GM23338 (cell line): ENCODE data around the gene HSPBAP1. TPM values are rescaled to one million over a fixed set of nuclear protein-coding genes. Genes with fewer than 3 reads are reported as not detected.

Experiments used
- ATAC-seq: fragments of 200-7000 bp; cut with Tn5 transposase; 3 replicates; pipeline ENCODE4 v1.9.1; 2020
- DNase-seq: peaks from one replicate; pipeline ENCODE4 v3.0.0-alpha.2; 2015; ENCODE audit warnings: low spot score
- H2AFZ ChIP-seq: fragments of 200-600 bp; sonication (generic); 2 replicates; pipeline ENCODE4 v1.8.0; 2016; ENCODE audit warnings: antibody characterized with exemption, mild to moderate bottlenecking, moderate library complexity
- H3F3A ChIP-seq: fragments of 200-600 bp; sonication (generic); replicated peaks from 2 replicates; pipeline ENCODE4 v1.8.0; 2017; ENCODE audit warnings: antibody characterized with exemption, mixed run types, low read depth
- H3K27ac ChIP-seq: fragments of 200-600 bp; sonication (generic); 2 replicates; pipeline ENCODE4 v1.6.1; 2016; ENCODE audit warnings: low read depth
- H3K27me3 ChIP-seq: fragments of 200-600 bp; sonication (generic); 2 replicates; pipeline ENCODE4 v1.8.0; 2016; ENCODE audit warnings: mild to moderate bottlenecking, mixed run types, moderate library complexity; ENCODE audit not compliant: insufficient read depth
- H3K36me3 ChIP-seq: fragments of 200-600 bp; sonication (generic); 2 replicates; pipeline ENCODE4 v1.8.0; 2016; ENCODE audit warnings: mild to moderate bottlenecking; ENCODE audit not compliant: insufficient read depth
- H3K4me1 ChIP-seq: fragments of 200-600 bp; sonication (generic); 2 replicates; pipeline ENCODE4 v1.8.0; 2016; ENCODE audit warnings: mild to moderate bottlenecking, moderate library complexity; ENCODE audit not compliant: insufficient read depth
- H3K4me2 ChIP-seq: fragments of 200-600 bp; sonication (generic); 2 replicates; pipeline ENCODE4 v1.7.1; 2017; ENCODE audit warnings: mixed run types
- H3K4me3 ChIP-seq: fragments of 200-600 bp; sonication (generic); 2 replicates; pipeline ENCODE4 v1.6.1; 2016; ENCODE audit warnings: mixed run types
- H3K79me2 ChIP-seq: fragments of 200-600 bp; sonication (generic); replicated peaks from 2 replicates; pipeline ENCODE4 v1.8.0; 2017; ENCODE audit warnings: mild to moderate bottlenecking; ENCODE audit not compliant: insufficient read depth
- H3K9me2 ChIP-seq: fragments of 200-600 bp; sonication (generic); 2 replicates; pipeline ENCODE4 v1.8.0; 2017; ENCODE audit not compliant: insufficient read depth
- H4K20me1 ChIP-seq: fragments of 200-600 bp; sonication (generic); replicated peaks from 2 replicates; pipeline ENCODE4 v1.8.0; 2017; ENCODE audit warnings: mild to moderate bottlenecking; ENCODE audit not compliant: insufficient read depth
- H3K27ac Mint-ChIP-seq: 2 replicates; pipeline ENCODE4 v1.8.0; 2020; ENCODE audit warnings: inconsistent platforms, mild to moderate bottlenecking, moderate library complexity, mixed read lengths
- H3K27me3 Mint-ChIP-seq: 3 replicates; pipeline ENCODE4 v1.8.0; 2022; ENCODE audit warnings: low read depth, mild to moderate bottlenecking, moderate library complexity, mixed read lengths, inconsistent platforms; ENCODE audit not compliant: insufficient read depth, poor library complexity
- H3K36me3 Mint-ChIP-seq: 3 replicates; pipeline ENCODE4 v1.8.0; 2021; ENCODE audit warnings: low read depth, mild to moderate bottlenecking, inconsistent platforms, moderate library complexity, mixed read lengths
- H3K4me1 Mint-ChIP-seq: 3 replicates; pipeline ENCODE4 v1.8.0; 2020; ENCODE audit warnings: mild to moderate bottlenecking, inconsistent platforms, mixed read lengths
- H3K4me3 Mint-ChIP-seq: 3 replicates; pipeline ENCODE4 v1.8.0; 2021; ENCODE audit warnings: moderate library complexity, mild to moderate bottlenecking, inconsistent platforms, mixed read lengths
- H3K9me3 Mint-ChIP-seq: 3 replicates; pipeline ENCODE4 v1.8.0; 2020; ENCODE audit warnings: moderate library complexity, mild to moderate bottlenecking, inconsistent platforms, mixed read lengths
- CREB1 ChIP-seq: fragments of 250-450 bp; sonication (Bioruptor Pico); IDR thresholded peaks from 2 replicates; pipeline ENCODE4 v1.5.0; 2020; ENCODE audit warnings: low read depth, mild to moderate bottlenecking, moderate library complexity
- CTCF ChIP-seq, 2 experiments: fragments of 200-600 bp in 1 of 2; sonication (generic) in 1 of 2; conservative IDR thresholded peaks; 2 replicates each; pipeline versions ENCODE4 v1.5.1 to v1.6.1; 2016 to 2017; ENCODE audit warnings: antibody characterized with exemption in 2 of 2, low read depth in 2 of 2, mild to moderate bottlenecking in 2 of 2, moderate library complexity in 1 of 2
- ETS1 ChIP-seq: IDR thresholded peaks from 2 replicates; pipeline ENCODE4 v1.6.1; 2016; ENCODE audit warnings: antibody characterized with exemption
- EZH2 ChIP-seq: fragments of 200-600 bp; sonication (generic); IDR thresholded peaks from one replicate; pipeline ENCODE4 v1.8.0; 2017; ENCODE audit warnings: antibody characterized with exemption, mild to moderate bottlenecking, low read depth; ENCODE audit not compliant: unreplicated experiment
- EZH2phosphoT487 ChIP-seq: fragments of 200-600 bp; sonication (generic); IDR thresholded peaks from one replicate; pipeline ENCODE4 v1.8.1; 2018; ENCODE audit warnings: antibody characterized with exemption; ENCODE audit not compliant: unreplicated experiment
- JUNB ChIP-seq: IDR thresholded peaks from one replicate; pipeline ENCODE4 v1.6.1; 2016; ENCODE audit warnings: antibody characterized with exemption; ENCODE audit not compliant: unreplicated experiment
- NANOG ChIP-seq: IDR thresholded peaks from 2 replicates; pipeline ENCODE4 v1.6.1; 2016; ENCODE audit warnings: antibody characterized with exemption, borderline replicate concordance
- POLR2AphosphoS5 ChIP-seq: IDR thresholded peaks from 2 replicates; pipeline ENCODE4 v1.6.1; 2016; ENCODE audit warnings: antibody characterized with exemption, low read depth
- REST ChIP-seq: IDR thresholded peaks from one replicate; pipeline ENCODE4 v1.6.1; 2018; ENCODE audit warnings: antibody characterized with exemption; ENCODE audit not compliant: unreplicated experiment
- STAT1 ChIP-seq: IDR thresholded peaks from one replicate; pipeline ENCODE4 v1.6.1; 2016; ENCODE audit warnings: antibody characterized with exemption; ENCODE audit not compliant: unreplicated experiment
- ZNF114 ChIP-seq: fragments of 250-450 bp; sonication (Bioruptor Pico); IDR thresholded peaks from 2 replicates; pipeline ENCODE4 v1.5.0; 2020; ENCODE audit warnings: mild to moderate bottlenecking, moderate library complexity
- ZNF331 ChIP-seq: fragments of 250-450 bp; sonication (Bioruptor Pico); IDR thresholded peaks from 2 replicates; pipeline ENCODE4 v1.5.0; 2020; ENCODE audit warnings: low read depth, mild to moderate bottlenecking, moderate library complexity
- ZNF462 ChIP-seq: fragments of 250-450 bp; sonication (Bioruptor Pico); IDR thresholded peaks from 2 replicates; pipeline ENCODE4 v1.5.0; 2020; ENCODE audit warnings: mild to moderate bottlenecking, moderate library complexity
- polyA plus RNA-seq: library from polyadenylated mRNA; unstranded; fragments of >200 nt; fragmentation: Nextera tagmentation; extraction: Ambion mirVana; gene quantifications from 2 replicates; pipeline ENCODE4 v1.2.1, GENCODE V29; 2016
- total RNA-seq: library from RNA; depleted of rRNA; stranded (reverse); fragments of >200 nt; shearing (Covaris generic); gene quantifications from 2 replicates; pipeline ENCODE4 v1.2.3, GENCODE V29; 2014

HSPBAP1 gene
- total and polyA plus RNA-seq, 2 experiments from 2014 or later, result 8.0 to 11.7 TPM

- H2AFZ ChIP-seq, result no peak overlapping the region
- H3K4me3 ChIP-seq, result no peak overlapping the region
Observed at GRCh38 chr3:122690096-122690495, 103.5 kb downstream of the HSPBAP1 start.

More at GRCh38 chr3:122690096-122690495, 103.5 kb downstream of the HSPBAP1 start:
- Histone ChIP-seq H3K36me3 (peaks cover 3% of the 10 kb centered on the region; the same call in 1 of the 2 replicates), H3K79me2 (no peaks in the 10 kb centered on the region), H3K9me2 (no peaks in the 10 kb centered on the region), H3K27me3 (no peaks in the 10 kb centered on the region), H3F3A (no peaks in the 10 kb centered on the region), H3K4me1 (no peaks in the 10 kb centered on the region), H3K27ac (no peak overlapping the region), H4K20me1 (0 out of 2 replicates have a peak, but pooled peaks cover 5% of the 10 kb centered on the region), H3K4me2 (no peak overlapping the region)
- Mint-ChIP-seq H3K4me1 (no peaks in the 10 kb centered on the region), H3K27ac (no peak overlapping the region), H3K4me3 (no peak overlapping the region), H3K27me3 (peaks cover 2% of the 10 kb centered on the region), H3K9me3 (no peaks in the 10 kb centered on the region), H3K36me3 (peaks cover 21% of the 10 kb centered on the region)
- no peak for DNase-seq
- TF ChIP-seq CREB1, result no peak
- TF ChIP-seq REST, result no peak
- no peak for TF ChIP-seq JUNB
- no peak for TF ChIP-seq CTCF (conservative IDR thresholded peaks at IDR 0.05; ENCODE audit: low read depth in 2 of 2)
- TF ChIP-seq EZH2, result no peak
- TF ChIP-seq ZNF114 (CRISPR knock-in tag), result no peak
- TF ChIP-seq ETS1, result no peak
- no peak for TF ChIP-seq ZNF331 (CRISPR knock-in tag)
- no peak for TF ChIP-seq EZH2phosphoT487
- TF ChIP-seq ZNF462, result no peak
- TF ChIP-seq STAT1, result no peak
- no peak for TF ChIP-seq POLR2AphosphoS5
- no peak for TF ChIP-seq NANOG
- ATAC-seq, result no peak
